ENCODE measurements around the gene GRIK4.

Gene GRIK4

GRCh38 chr11:120642196-120642894 lies 130.8 kb downstream of the GRIK4 start:
- TF ChIP-seq TAF1 (IDR thresholded peaks at IDR 0.05; ENCODE audit: borderline replicate concordance, insufficient read depth, low read length) (no peak), FOXP2 (optimal IDR thresholded peaks at IDR 0.05; ENCODE audit: borderline replicate concordance, extremely low read depth, extremely low read length, insufficient read depth) (no peak), POLR2AphosphoS5 (IDR thresholded peaks at IDR 0.05; ENCODE audit: low read depth, low read length) (no peak), SIN3A (IDR thresholded peaks at IDR 0.05; ENCODE audit: borderline replicate concordance, insufficient read depth, low read length) (no peak), REST (IDR thresholded peaks at IDR 0.05; ENCODE audit: insufficient read depth in 1 of 2, low read depth in 2 of 2, low read length in 2 of 2) (no peak)

- TF ChIP-seq POLR2AphosphoS5 (IDR thresholded peaks at IDR 0.05; ENCODE audit: low read depth, low read length): no peak
- TF ChIP-seq TAF1 (IDR thresholded peaks at IDR 0.05; ENCODE audit: borderline replicate concordance, insufficient read depth, low read length): no peak
- TF ChIP-seq FOXP2 (optimal IDR thresholded peaks at IDR 0.05; ENCODE audit: borderline replicate concordance, extremely low read depth, extremely low read length, insufficient read depth): no peak
- TF ChIP-seq SIN3A (IDR thresholded peaks at IDR 0.05; ENCODE audit: borderline replicate concordance, insufficient read depth, low read length): no peak
- no peak for TF ChIP-seq REST (IDR thresholded peaks at IDR 0.05; ENCODE audit: insufficient read depth in 1 of 2, low read depth in 2 of 2, low read length in 2 of 2)
Observed at GRCh38 chr11:120643284-120643683, 131.7 kb downstream of the GRIK4 start.

GRCh38 chr11:120645639-120646038 lies 134.1 kb downstream of the GRIK4 start:
- TF ChIP-seq POLR2AphosphoS5 (IDR thresholded peaks at IDR 0.05; ENCODE audit: low read depth, low read length) (no peak), FOXP2 (optimal IDR thresholded peaks at IDR 0.05; ENCODE audit: borderline replicate concordance, extremely low read depth, extremely low read length, insufficient read depth) (no peak), REST (IDR thresholded peaks at IDR 0.05; ENCODE audit: insufficient read depth in 1 of 2, low read depth in 2 of 2, low read length in 2 of 2) (no peak), SIN3A (IDR thresholded peaks at IDR 0.05; ENCODE audit: borderline replicate concordance, insufficient read depth, low read length) (no peak), TAF1 (IDR thresholded peaks at IDR 0.05; ENCODE audit: borderline replicate concordance, insufficient read depth, low read length) (no peak)

- TF ChIP-seq TAF1 (IDR thresholded peaks at IDR 0.05; ENCODE audit: borderline replicate concordance, insufficient read depth, low read length) (no peak), FOXP2 (optimal IDR thresholded peaks at IDR 0.05; ENCODE audit: borderline replicate concordance, extremely low read depth, extremely low read length, insufficient read depth) (no peak), SIN3A (IDR thresholded peaks at IDR 0.05; ENCODE audit: borderline replicate concordance, insufficient read depth, low read length) (no peak), POLR2AphosphoS5 (IDR thresholded peaks at IDR 0.05; ENCODE audit: low read depth, low read length) (no peak), REST (IDR thresholded peaks at IDR 0.05; ENCODE audit: insufficient read depth in 1 of 2, low read depth in 2 of 2, low read length in 2 of 2) (no peak)
Observed at GRCh38 chr11:120646206-120646605, 134.7 kb downstream of the GRIK4 start.

All from PFSK-1 (cell line).